H1 (cell line): Measurements from ENCODE around the gene PCCA. TPM values are rescaled to one million over a fixed set of nuclear protein-coding genes. Genes with fewer than 3 reads are reported as not detected.

Source experiments
- CTCF ChIA-PET: fragments of 300-600 bp; sonication (Branson Sonifier 250); formaldehyde crosslinking; loops from one replicate; lab custom pipeline; 2021; ENCODE audit not compliant: partially characterized antibody; lab: Charles Lee
- POLR2A ChIA-PET: fragments of 300-600 bp; sonication (Branson Sonifier 250); formaldehyde crosslinking; loops from one replicate; lab custom pipeline; 2021; ENCODE audit warnings: inconsistent platforms; ENCODE audit not compliant: partially characterized antibody; lab: Charles Lee
- DNase-seq, 2 experiments: peaks; one replicate each; pipeline versions ENCODE4 v3.0.0 to v3.0.0-alpha.2; 2010 to 2022; ENCODE audit warnings: low spot score in 2 of 2, low read depth in 1 of 2, mixed read lengths in 1 of 2
- FAIRE-seq: peaks from 2 replicates; lab custom pipeline; 2011; peaks lifted over from hg19 to GRCh38; lab: Jason Lieb, UNC
- H2AFZ ChIP-seq: 2 replicates; pipeline ENCODE4 v1.8.1; 2012; ENCODE audit warnings: low read length, inconsistent platforms
- H2AK5ac ChIP-seq: 2 replicates; pipeline ENCODE4 v1.6.1; 2013; ENCODE audit warnings: low read depth, low read length
- H2BK120ac ChIP-seq: replicated peaks from 2 replicates; pipeline ENCODE3; 2013; ENCODE audit warnings: low read depth, low read length, inconsistent platforms
- H2BK12ac ChIP-seq: 2 replicates; pipeline ENCODE4 v1.6.1; 2013; ENCODE audit warnings: low read depth, low read length
- H2BK15ac ChIP-seq: 2 replicates; pipeline ENCODE4 v1.6.1; 2013; ENCODE audit warnings: low read length
- H2BK20ac ChIP-seq: 2 replicates; pipeline ENCODE4 v1.6.1; 2013; ENCODE audit warnings: low read length
- H2BK5ac ChIP-seq: 2 replicates; pipeline ENCODE4 v1.6.1; 2013; ENCODE audit warnings: low read depth, low read length
- H3K14ac ChIP-seq: 2 replicates; pipeline ENCODE4 v1.6.1; 2013; ENCODE audit warnings: inconsistent platforms; ENCODE audit not compliant: insufficient read length
- H3K18ac ChIP-seq: 2 replicates; pipeline ENCODE4 v1.6.1; 2013; ENCODE audit warnings: low read length; ENCODE audit errors: extremely low read depth
- H3K23ac ChIP-seq: 2 replicates; pipeline ENCODE4 v1.6.1; 2013; ENCODE audit warnings: inconsistent platforms; ENCODE audit not compliant: insufficient read length
- H3K23me2 ChIP-seq: 2 replicates; pipeline ENCODE4 v1.6.1; 2013; ENCODE audit warnings: low read depth, low read length
- H3K27ac ChIP-seq: 2 replicates; pipeline ENCODE4 v1.6.1; 2011; ENCODE audit warnings: low read depth, low read length, inconsistent platforms
- H3K27me3 ChIP-seq, 4 experiments: replicated peaks in 1 of 4; 1 replicate in 1 of 4; 2 replicates in 3 of 4; pipeline versions ENCODE4 v1.6.1 to v1.8.1; 2011 to 2013; ENCODE audit warnings: low read length in 3 of 4, mild to moderate bottlenecking in 3 of 4, inconsistent platforms in 2 of 4, mixed read lengths in 2 of 4, moderate library complexity in 1 of 4; ENCODE audit not compliant: control insufficient read depth in 3 of 4, insufficient read depth in 3 of 4; ENCODE audit errors: extremely low read depth in 1 of 4
- H3K36me3 ChIP-seq, 4 experiments: 2 replicates each; pipeline versions ENCODE4 v1.6.1 to v1.8.1; 2011 to 2013; ENCODE audit warnings: mild to moderate bottlenecking in 4 of 4, low read length in 3 of 4, moderate library complexity in 2 of 4, control low read depth in 1 of 4, inconsistent platforms in 1 of 4; ENCODE audit not compliant: insufficient read depth in 4 of 4, control insufficient read depth in 2 of 4
- H3K4ac ChIP-seq: replicated peaks from 2 replicates; pipeline ENCODE3; 2013; ENCODE audit warnings: low read length, low read depth, mixed read lengths, inconsistent platforms; ENCODE audit not compliant: insufficient read length
- H3K4me1 ChIP-seq, 4 experiments: replicated peaks in 1 of 4; 1 replicate in 1 of 4; 2 replicates in 3 of 4; pipeline versions ENCODE4 v1.6.1 to v1.8.1; 2011 to 2013; ENCODE audit warnings: low read length in 3 of 4, inconsistent platforms in 2 of 4, mixed read lengths in 1 of 4; ENCODE audit not compliant: insufficient read depth in 4 of 4, control insufficient read depth in 3 of 4
- H3K4me2 ChIP-seq, 2 experiments: 2 replicates each; pipeline versions ENCODE4 v1.6.1 to v1.8.1; 2011 to 2013; ENCODE audit warnings: low read depth in 2 of 2, low read length in 2 of 2, control low read depth in 1 of 2, inconsistent platforms in 1 of 2, mild to moderate bottlenecking in 1 of 2; ENCODE audit not compliant: insufficient read depth in 1 of 2
- H3K4me3 ChIP-seq, 4 experiments: fragments of 200-600, 300-600 bp in 1 of 4; sonication (generic), shearing (Covaris generic), sonication (Bioruptor Twin) in 1 of 4; 2 replicates each; pipeline versions ENCODE4 v1.5.1 to v1.8.1; 2011 to 2016; ENCODE audit warnings: low read length in 4 of 4, low read depth in 3 of 4, control low read depth in 2 of 4, inconsistent platforms in 2 of 4, mild to moderate bottlenecking in 2 of 4, mixed read lengths in 1 of 4, moderate library complexity in 1 of 4; ENCODE audit not compliant: insufficient read depth in 2 of 4; ENCODE audit errors: extremely low read depth in 1 of 4
- H3K56ac ChIP-seq: replicated peaks from 2 replicates; pipeline ENCODE3; 2013; ENCODE audit warnings: low read depth, mild to moderate bottlenecking, mixed read lengths, low read length, inconsistent platforms; ENCODE audit not compliant: insufficient read length
- H3K79me1 ChIP-seq: 2 replicates; pipeline ENCODE4 v1.6.1; 2013; ENCODE audit warnings: low read depth, low read length, control low read depth
- H3K79me2 ChIP-seq, 2 experiments: 2 replicates each; pipeline versions ENCODE4 v1.6.1 to v1.8.1; 2012 to 2013; ENCODE audit warnings: low read length in 2 of 2, mild to moderate bottlenecking in 2 of 2, inconsistent platforms in 1 of 2; ENCODE audit not compliant: insufficient read depth in 2 of 2, control insufficient read depth in 1 of 2
- H3K9ac ChIP-seq, 4 experiments: replicated peaks in 1 of 4; 1 replicate in 1 of 4; 2 replicates in 3 of 4; pipeline versions ENCODE4 v1.6.1 to v1.8.1; 2011 to 2013; ENCODE audit warnings: low read depth in 3 of 4, low read length in 3 of 4, control low read depth in 2 of 4, mild to moderate bottlenecking in 2 of 4, moderate library complexity in 2 of 4, inconsistent platforms in 1 of 4; ENCODE audit errors: extremely low read depth in 1 of 4
- H3K9me3 ChIP-seq, 2 experiments: 2 replicates each; pipeline versions ENCODE4 v1.6.1 to v1.8.1; 2012 to 2013; ENCODE audit warnings: mild to moderate bottlenecking in 2 of 2, moderate library complexity in 2 of 2, control low read depth in 1 of 2, inconsistent platforms in 1 of 2, low read depth in 1 of 2, low read length in 1 of 2, mixed read lengths in 1 of 2; ENCODE audit not compliant: insufficient read depth in 2 of 2
- H4K20me1 ChIP-seq, 2 experiments: replicated peaks in 1 of 2; 2 replicates each; pipeline versions ENCODE3 to v1.8.1; 2011 to 2013; ENCODE audit warnings: inconsistent platforms in 2 of 2, low read length in 2 of 2, mild to moderate bottlenecking in 1 of 2; ENCODE audit not compliant: insufficient read depth in 2 of 2, control insufficient read depth in 1 of 2
- H4K5ac ChIP-seq: 2 replicates; pipeline ENCODE4 v1.6.1; 2013; ENCODE audit warnings: low read length, low read depth, mixed read lengths, inconsistent platforms; ENCODE audit not compliant: insufficient read length
- H4K8ac ChIP-seq: 2 replicates; pipeline ENCODE4 v1.8.0; 2013; ENCODE audit warnings: mild to moderate bottlenecking, moderate library complexity, low read length, inconsistent platforms; ENCODE audit not compliant: insufficient read depth; ENCODE audit errors: extremely low read depth
- H4K91ac ChIP-seq: replicated peaks from 2 replicates; pipeline ENCODE3; 2013; ENCODE audit warnings: low read length, mixed read lengths, inconsistent platforms; ENCODE audit not compliant: insufficient read length
- CHD2 ChIP-seq: IDR thresholded peaks from 2 replicates; pipeline ENCODE4 v1.6.1; 2012; ENCODE audit warnings: low read length, improper control_type of control experiment
- CTBP2 ChIP-seq: IDR thresholded peaks from 2 replicates; pipeline ENCODE4 v1.7.0; 2011; ENCODE audit warnings: borderline replicate concordance, mild to moderate bottlenecking, moderate library complexity, mixed read lengths, low read length; ENCODE audit not compliant: insufficient read depth, insufficient read length
- RBBP5 ChIP-seq: IDR thresholded peaks from 2 replicates; pipeline ENCODE4 v1.7.1; 2012; ENCODE audit warnings: low read depth, mild to moderate bottlenecking, inconsistent platforms, low read length, moderate library complexity, borderline replicate concordance
- RXRA ChIP-seq: IDR thresholded peaks from 2 replicates; pipeline ENCODE4 v1.6.1; 2011; ENCODE audit warnings: low read depth, mild to moderate bottlenecking, low read length, moderate library complexity; ENCODE audit not compliant: insufficient read depth
- SP2 ChIP-seq: IDR thresholded peaks from 2 replicates; pipeline ENCODE4 v1.6.1; 2012; ENCODE audit warnings: mild to moderate bottlenecking, low read length, inconsistent platforms
- SP4 ChIP-seq: IDR thresholded peaks from 2 replicates; pipeline ENCODE4 v1.6.1; 2012; ENCODE audit warnings: low read length, inconsistent platforms
- SRF ChIP-seq: IDR thresholded peaks from 2 replicates; pipeline ENCODE4 v1.6.1; 2011; ENCODE audit warnings: mild to moderate bottlenecking, low read depth, low read length, moderate library complexity
- TAF7 ChIP-seq: optimal IDR thresholded peaks from 2 replicates; pipeline ENCODE3; 2011; ENCODE audit warnings: low read depth, mild to moderate bottlenecking, inconsistent platforms, low read length, moderate library complexity, borderline replicate concordance
- WGBS, 2 experiments: shearing (Covaris generic) in 1 of 2; methylation state at CpG; one replicate each; pipeline versions ENCODE4 v1.1.6 to v1.1.7; 2013 to 2015; ENCODE audit warnings: low lambda C conversion rate in 2 of 2, mixed read lengths in 2 of 2, inconsistent platforms in 1 of 2, low coverage in 1 of 2, missing lambda C conversion rate in 1 of 2; ENCODE audit not compliant: insufficient replicate concordance in 2 of 2, insufficient coverage in 1 of 2, insufficient read length in 1 of 2; ENCODE audit errors: extremely low coverage in 1 of 2, missing lambda C conversion rate in 1 of 2; 5-methylcytosine and 5-hydroxymethylcytosine counted together
- polyA plus RNA-seq, 7 experiments: library from polyadenylated mRNA; depleted of rRNA in 3 of 7; stranded (reverse) in 5 of 7; unstranded in 2 of 7; fragments of >200 nt in 5 of 7; fragments of 200-250 nt in 2 of 7; gene quantifications; 1 replicate in 5 of 7; 2 replicates in 1 of 7; 4 replicates in 1 of 7; pipeline versions ENCODE4 v1.2.1 to v1.2.3, GENCODE V29; 2011 to 2013; ENCODE audit warnings: missing spikeins in 2 of 7, mixed read lengths in 2 of 7
- total RNA-seq: library from RNA; stranded (reverse); fragmentation: NEBNext Ultra II Directional; extraction: Animal tissue kit (Norgen Biotek cat#: 25700); gene quantifications from 2 replicates; pipeline ENCODE4 v1.2.1, GENCODE V29; 2021

The PCCA gene
- total and polyA plus RNA-seq, 2 of the 8 experiments (the other 6 are each of a cell fraction or from before 2014, with no cell fraction given): 18.4 to 49.8 TPM

GRCh38 chr13:100389617-100390016 lies 300.7 kb downstream of the PCCA start:
- no peak overlapping the region for H3K27ac ChIP-seq
- H3K23ac ChIP-seq: no peak overlapping the region
- H3K27me3 ChIP-seq: no peaks in the 10 kb centered on the region
- no peaks in the 10 kb centered on the region for H4K20me1 ChIP-seq
- DNase-seq: no peak
- no peak overlapping the region for H2BK15ac ChIP-seq
- H3K79me2 ChIP-seq: no peaks in the 10 kb centered on the region
- H3K4me3 ChIP-seq: no peak overlapping the region
- H3K18ac ChIP-seq: no peak overlapping the region
- H3K79me1 ChIP-seq: no peaks in the 10 kb centered on the region
- H2AK5ac ChIP-seq: no peak overlapping the region
- peaks cover 0 to 2% (median 0%) of the 10 kb centered on the region in 4 experiments; a peak in 2 of 7 replicates for H3K4me1 ChIP-seq
- H4K8ac ChIP-seq: no peak overlapping the region
- H3K4ac ChIP-seq: no peak overlapping the region
- H3K36me3 ChIP-seq: no peaks in the 10 kb centered on the region
- no peak overlapping the region for H4K5ac ChIP-seq
- POLR2A ChIA-PET: no interaction called here
- WGBS, 2 experiments: 87% methylated on average over 3 of the region's 3 CpGs; no CpG with 5 or more reads in 1 of the 2 experiments
- no peak overlapping the region for H3K4me2 ChIP-seq
- no peak overlapping the region for H4K91ac ChIP-seq
- H2BK120ac ChIP-seq: no peak overlapping the region
- TF ChIP-seq RBBP5 (no peak), TAF7 (no peak), CHD2 (no peak), SP2 (no peak), RXRA (no peak), SP4 (no peak), SRF (no peak), CTBP2 (no peak)
- TF ChIP-seq, all 59 proteins: peak for 0
- no peak overlapping the region for H3K9ac ChIP-seq
- no peak overlapping the region for H2BK5ac ChIP-seq
- H3K9me3 ChIP-seq: no peaks in the 10 kb centered on the region
- no peak overlapping the region for H3K56ac ChIP-seq
- H2BK12ac ChIP-seq: no peak overlapping the region
- H2BK20ac ChIP-seq: no peak overlapping the region
- CTCF ChIA-PET: interaction anchor here (0.7 to 1.4 kb wide), 7 partner anchors 12 to 155 kb away, joined by 3 to 4 read pairs (median 3); no protein-coding TSS in a partner anchor
- no peak overlapping the region for H3K14ac ChIP-seq
- H2AFZ ChIP-seq: no peak overlapping the region
- no peaks in the 10 kb centered on the region for H3K23me2 ChIP-seq
- FAIRE-seq: no peak
